Erythroblast (primary cell): ENCODE measurements around the gene ZNF454.

Experiments
- GATA1 ChIP-seq: IDR thresholded peaks from 2 replicates; pipeline ENCODE4 v1.6.1; 2011; ENCODE audit warnings: low read depth, mild to moderate bottlenecking, control low read depth, low read length, moderate library complexity
- POLR2A ChIP-seq: IDR thresholded peaks from 2 replicates; pipeline ENCODE4 v1.6.1; 2011; ENCODE audit warnings: mild to moderate bottlenecking, low read length

DNA sequence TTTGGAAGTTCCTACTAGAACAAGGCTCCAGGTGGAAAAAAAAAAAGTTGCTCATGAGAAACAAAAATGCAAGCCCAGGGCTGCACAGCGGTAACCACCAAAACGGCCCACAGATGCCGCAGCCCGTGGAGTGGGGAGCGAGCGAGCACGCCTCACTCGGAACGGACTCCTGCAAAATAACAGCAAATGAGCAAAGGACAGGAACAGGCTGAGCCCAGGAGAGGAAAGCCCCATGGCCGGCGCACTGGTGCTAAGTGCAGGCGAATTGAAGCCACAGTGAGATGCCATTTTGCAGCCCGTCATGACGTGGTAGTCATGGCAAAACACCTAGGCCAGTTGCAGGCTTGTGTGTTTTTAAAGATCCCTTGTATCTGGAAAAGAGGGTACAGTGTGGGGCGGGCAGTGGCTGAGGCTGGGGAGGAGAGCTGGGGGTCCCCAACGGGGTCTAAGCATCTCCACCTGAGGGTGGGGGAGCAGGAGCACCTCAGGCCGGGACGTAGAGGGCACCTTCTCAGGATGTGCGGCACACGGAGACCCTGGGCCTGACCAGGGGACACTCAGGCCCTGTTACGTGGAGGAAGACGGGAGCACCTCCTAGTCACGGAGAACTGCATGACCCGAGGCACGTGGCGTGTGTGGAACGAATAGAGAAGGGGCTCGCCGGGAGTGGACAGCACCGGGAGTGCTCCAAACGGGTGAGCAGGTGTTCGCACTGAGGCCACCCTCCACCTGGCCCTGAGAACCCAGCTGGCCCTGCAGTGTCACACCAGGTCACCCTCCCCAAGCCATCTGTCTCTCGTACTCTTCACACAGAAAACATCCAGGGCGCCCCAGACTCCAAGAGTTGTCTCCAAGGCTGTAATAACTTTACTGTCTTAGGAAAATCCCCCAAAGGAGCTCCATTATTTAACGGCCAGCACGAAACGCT is 43.4 kb downstream of the ZNF454 start:
- TF ChIP-seq POLR2A (no peak), GATA1 (no peak)
